GM21786 (cell line): Measurements from ENCODE around the gene ANKRD44.

Source experiments
- ATAC-seq: cut with Tn5 transposase; IDR thresholded peaks from one replicate; pipeline ENCODE4 v1.9.1; 2021; ENCODE audit not compliant: unreplicated experiment

ANKRD44 gene

GRCh38 chr2:197322724-197323720 lies 12.4 kb upstream of the ANKRD44 start:
- ATAC-seq = peak; percentile 43

- ATAC-seq = no peak
Measured at GRCh38 chr2:197322143-197322542, 11.6 kb upstream of the ANKRD44 start.

- no peak for ATAC-seq
Measured at GRCh38 chr2:197315371-197315770, 4.8 kb upstream of the ANKRD44 start.

GRCh38 chr2:197312186-197312585 lies 1.6 kb upstream of the ANKRD44 start:
- no peak for ATAC-seq

GRCh38 chr2:197311421-197312033 lies 947 bp upstream of the ANKRD44 start:
- ATAC-seq = no peak

GRCh38 chr2:197310987-197311420 lies 424 bp upstream of the ANKRD44 start:
- ATAC-seq = no peak

- ATAC-seq = no peak
Measured at GRCh38 chr2:197309691-197310231, 819 bp downstream of the ANKRD44 start.

GRCh38 chr2:197308996-197309690 lies 1.4 kb downstream of the ANKRD44 start:
- ATAC-seq = no peak

- no peak for ATAC-seq
Measured at GRCh38 chr2:197308585-197308984, 2.0 kb downstream of the ANKRD44 start.

GRCh38 chr2:197307933-197308521 lies 2.6 kb downstream of the ANKRD44 start:
- ATAC-seq = peak; percentile 24

GRCh38 chr2:197307236-197307932 lies 3.2 kb downstream of the ANKRD44 start:
- ATAC-seq = no peak

- no peak for ATAC-seq
Measured at GRCh38 chr2:197306696-197307040, 3.9 kb downstream of the ANKRD44 start.

GRCh38 chr2:197306024-197306695 lies 4.4 kb downstream of the ANKRD44 start:
- ATAC-seq = no peak

GRCh38 chr2:197304556-197305011 lies 6.0 kb downstream of the ANKRD44 start:
- ATAC-seq = peak; percentile 32

- no peak for ATAC-seq
Measured at GRCh38 chr2:197300139-197300538, 10.4 kb downstream of the ANKRD44 start.

GRCh38 chr2:197298609-197299008 lies 12.0 kb downstream of the ANKRD44 start:
- ATAC-seq = no peak

- peak; percentile 29 for ATAC-seq
Measured at GRCh38 chr2:197297772-197298318, 12.7 kb downstream of the ANKRD44 start.

- no peak for ATAC-seq
Measured at GRCh38 chr2:197297266-197297665, 13.3 kb downstream of the ANKRD44 start.

GRCh38 chr2:197296835-197297234 lies 13.7 kb downstream of the ANKRD44 start:
- ATAC-seq = no peak
